Left lung (tissue), 10 donors: ENCODE measurements around the gene THEMIS. TPM values are rescaled to one million over a fixed set of nuclear protein-coding genes. Genes with fewer than 3 reads are reported as not detected.

Experiments used
- ATAC-seq: fragments of 200-7000 bp; cut with Tn5 transposase; one replicate; pipeline ENCODE4 v1.9.1; 2020; ENCODE audit warnings: moderate library complexity
- DNase-seq, 4 donors: peaks; one replicate each; pipeline ENCODE4 v3.0.0-alpha.2; 2013 to 2020
- H3K27ac ChIP-seq, 2 donors: fragments of 200-600 bp; sonication (generic) in 1 of 2; one replicate each; pipeline versions ENCODE4 v1.5.0 to v1.8.0; 2020 to 2021
- H3K27me3 ChIP-seq, 2 donors: fragments of 200-600 bp; sonication (generic) in 1 of 2; one replicate each; pipeline versions ENCODE4 v1.5.0 to v1.8.0; 2020 to 2021
- H3K36me3 ChIP-seq, 2 donors: fragments of 200-600 bp; sonication (generic) in 1 of 2; one replicate each; pipeline versions ENCODE4 v1.5.0 to v1.8.0; 2020 to 2021
- H3K4me1 ChIP-seq, 2 donors: fragments of 200-600 bp; one replicate each; pipeline ENCODE4 v1.8.0; 2021
- H3K4me3 ChIP-seq, 2 donors: fragments of 200-600 bp; sonication (generic) in 1 of 2; one replicate each; pipeline versions ENCODE4 v1.5.0 to v1.8.0; 2020 to 2021; ENCODE audit warnings: mild to moderate bottlenecking in 1 of 2
- H3K9me3 ChIP-seq, 2 donors: fragments of 200-600 bp; sonication (generic) in 1 of 2; one replicate each; pipeline versions ENCODE4 v1.5.0 to v1.8.0; 2020 to 2021
- CTCF ChIP-seq, 2 donors: fragments of 200-600 bp; sonication (generic) in 1 of 2; IDR thresholded peaks; one replicate each; pipeline versions ENCODE4 v1.5.0 to v1.8.0; 2021; ENCODE audit warnings: antibody characterized with exemption in 2 of 2
- intact Hi-C, 2 donors: fragments of 100-400 bp; cut with DNase I; formaldehyde crosslinking; loops; one replicate each; pipeline versions ENCODE4 v1.11.2 to v1.14.2; 2022
- polyA plus RNA-seq, 6 donors: library from polyadenylated mRNA; unstranded; fragments of 120-200 nt; gene quantifications; one replicate each; pipeline ENCODE4 v1.2.1, GENCODE V29; 2013; ENCODE audit not compliant: insufficient read length in 6 of 6
- total RNA-seq, 2 donors: library from RNA; stranded (reverse); fragmentation: NEBNext Ultra II Directional; extraction: Animal tissue kit (Norgen Biotek cat#: 25700); gene quantifications; one replicate each; pipeline ENCODE4 v1.2.1, GENCODE V29; 2021
- donor health status: DM: no; HTN: yes; CAD: no.
- donor health status: DM: no; HTN: no; CAD: no.

Gene THEMIS
- total and polyA plus RNA-seq, 8 donors = 0.08 to 2.6 (median 0.20) TPM

- DNase-seq (no peak), ATAC-seq (no peak)
- no peaks in the 10 kb centered on the region for H3K36me3 ChIP-seq
- H3K27me3 ChIP-seq = no peaks in the 10 kb centered on the region
- no peak overlapping the region for H3K27ac ChIP-seq
- no peak for TF ChIP-seq CTCF (IDR thresholded peaks at IDR 0.05)
- H3K4me3 ChIP-seq = no peak overlapping the region
- H3K4me1 ChIP-seq = no peaks in the 10 kb centered on the region
- intact Hi-C loops = no loop called here
- H3K9me3 ChIP-seq = peaks cover 0 to 25% of the 10 kb centered on the region in 2 donors
Measured at GRCh38 chr6:127924440-127924839, 23.6 kb upstream of the THEMIS start.

GRCh38 chr6:127924031-127924430, 23.2 kb upstream of the THEMIS start:
- Histone ChIP-seq H3K9me3 (peaks cover 0 to 25% of the 10 kb centered on the region in 2 donors), H3K27me3 (no peaks in the 10 kb centered on the region), H3K27ac (no peak overlapping the region), H3K36me3 (no peaks in the 10 kb centered on the region), H3K4me3 (no peak overlapping the region), H3K4me1 (no peaks in the 10 kb centered on the region)
- no peak for TF ChIP-seq CTCF (IDR thresholded peaks at IDR 0.05)
- DNase-seq (no peak), ATAC-seq (no peak)
- intact Hi-C loops = no loop called here

- TF ChIP-seq CTCF (IDR thresholded peaks at IDR 0.05) = no peak
- intact Hi-C loops = no loop called here
- H3K27ac ChIP-seq = no peak overlapping the region
- H3K4me3 ChIP-seq = no peak overlapping the region
- no peaks in the 10 kb centered on the region for H3K27me3 ChIP-seq
- no peaks in the 10 kb centered on the region for H3K4me1 ChIP-seq
- ATAC-seq = no peak
- H3K36me3 ChIP-seq = no peaks in the 10 kb centered on the region
- H3K9me3 ChIP-seq = peaks cover 0 to 22% of the 10 kb centered on the region in 2 donors
- DNase-seq = no peak
Measured at GRCh38 chr6:127923135-127923534, 22.3 kb upstream of the THEMIS start.

- TF ChIP-seq CTCF (IDR thresholded peaks at IDR 0.05) = no peak
- intact Hi-C loops = no loop called here
- no peaks in the 10 kb centered on the region for H3K27me3 ChIP-seq
- no peak overlapping the region for H3K4me3 ChIP-seq
- no peak for ATAC-seq
- H3K4me1 ChIP-seq = no peaks in the 10 kb centered on the region
- H3K27ac ChIP-seq = no peak overlapping the region
- no peak for DNase-seq
- H3K9me3 ChIP-seq = peaks cover 0 to 14% of the 10 kb centered on the region in 2 donors
- H3K36me3 ChIP-seq = no peaks in the 10 kb centered on the region
Measured at GRCh38 chr6:127921982-127922381, 21.1 kb upstream of the THEMIS start.

- H3K9me3 ChIP-seq = peaks cover 0 to 4% of the 10 kb centered on the region in 2 donors
Measured at GRCh38 chr6:127920804-127921203, 19.9 kb upstream of the THEMIS start.

More at GRCh38 chr6:127920804-127921203, 19.9 kb upstream of the THEMIS start:
- H3K4me1 ChIP-seq = no peaks in the 10 kb centered on the region
- DNase-seq = no peak
- no peak overlapping the region for H3K4me3 ChIP-seq
- no peaks in the 10 kb centered on the region for H3K27me3 ChIP-seq
- H3K36me3 ChIP-seq = no peaks in the 10 kb centered on the region
- ATAC-seq = no peak
- intact Hi-C loops = no loop called here
- H3K27ac ChIP-seq = no peak overlapping the region
- TF ChIP-seq CTCF (IDR thresholded peaks at IDR 0.05) = no peak
